HUES6 (cell line): ENCODE results near the gene GPER1.
A peak's percentile ranks its signal among the peaks of the same experiment; 100 is the strongest.

Experiments
- H3K27ac ChIP-seq: 2 replicates; pipeline ENCODE4 v1.7.0; 2013; ENCODE audit warnings: low read depth, mild to moderate bottlenecking, low read length, inconsistent platforms
- H3K27me3 ChIP-seq: 2 replicates; pipeline ENCODE4 v1.6.1; 2013; ENCODE audit warnings: low read length; ENCODE audit not compliant: control insufficient read depth, insufficient read depth
- H3K36me3 ChIP-seq: 2 replicates; pipeline ENCODE4 v1.6.1; 2013; ENCODE audit warnings: low read length; ENCODE audit not compliant: control insufficient read depth, insufficient read depth
- H3K4me1 ChIP-seq: 2 replicates; pipeline ENCODE4 v1.6.1; 2013; ENCODE audit warnings: low read length; ENCODE audit not compliant: control insufficient read depth, insufficient read depth
- H3K4me3 ChIP-seq: 2 replicates; pipeline ENCODE4 v1.5.1; 2013; ENCODE audit warnings: low read depth, low read length
- H3K9ac ChIP-seq: one replicate; pipeline ENCODE4 v1.6.1; 2013; ENCODE audit warnings: mild to moderate bottlenecking, low read length
- H3K9me3 ChIP-seq: 2 replicates; pipeline ENCODE4 v1.6.1; 2013; ENCODE audit warnings: low read depth, low read length; ENCODE audit not compliant: control insufficient read depth, insufficient read depth

The GPER1 gene

DNA sequence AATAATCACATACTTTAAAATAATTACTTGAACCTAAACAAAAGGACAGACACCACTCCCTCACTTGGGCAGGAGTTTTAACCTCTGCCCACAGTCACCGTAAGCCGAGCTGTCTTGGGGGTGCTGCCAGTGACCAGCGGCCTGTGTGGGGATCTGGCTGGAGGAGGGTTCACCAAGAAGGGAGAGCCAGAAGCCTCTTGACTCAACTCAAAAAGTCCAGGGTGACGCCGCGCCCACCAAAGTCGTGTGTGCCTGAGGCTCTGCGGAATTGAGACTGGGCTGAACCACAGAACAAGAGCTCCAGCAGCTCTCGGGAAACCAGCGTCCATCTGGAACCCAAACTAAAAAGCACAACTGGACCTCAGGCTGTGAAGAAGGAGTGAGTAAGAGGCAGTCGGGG is 36.3 kb downstream of the GPER1 start:
- Histone ChIP-seq H3K27ac (no peak overlapping the region), H3K9ac (no peak overlapping the region), H3K4me3 (no peak overlapping the region), H3K4me1 (peaks cover 18% of the 10 kb centered on the region), H3K27me3 (no peaks in the 10 kb centered on the region), H3K36me3 (peaks cover 18% of the 10 kb centered on the region), H3K9me3 (no peaks in the 10 kb centered on the region)

DNA sequence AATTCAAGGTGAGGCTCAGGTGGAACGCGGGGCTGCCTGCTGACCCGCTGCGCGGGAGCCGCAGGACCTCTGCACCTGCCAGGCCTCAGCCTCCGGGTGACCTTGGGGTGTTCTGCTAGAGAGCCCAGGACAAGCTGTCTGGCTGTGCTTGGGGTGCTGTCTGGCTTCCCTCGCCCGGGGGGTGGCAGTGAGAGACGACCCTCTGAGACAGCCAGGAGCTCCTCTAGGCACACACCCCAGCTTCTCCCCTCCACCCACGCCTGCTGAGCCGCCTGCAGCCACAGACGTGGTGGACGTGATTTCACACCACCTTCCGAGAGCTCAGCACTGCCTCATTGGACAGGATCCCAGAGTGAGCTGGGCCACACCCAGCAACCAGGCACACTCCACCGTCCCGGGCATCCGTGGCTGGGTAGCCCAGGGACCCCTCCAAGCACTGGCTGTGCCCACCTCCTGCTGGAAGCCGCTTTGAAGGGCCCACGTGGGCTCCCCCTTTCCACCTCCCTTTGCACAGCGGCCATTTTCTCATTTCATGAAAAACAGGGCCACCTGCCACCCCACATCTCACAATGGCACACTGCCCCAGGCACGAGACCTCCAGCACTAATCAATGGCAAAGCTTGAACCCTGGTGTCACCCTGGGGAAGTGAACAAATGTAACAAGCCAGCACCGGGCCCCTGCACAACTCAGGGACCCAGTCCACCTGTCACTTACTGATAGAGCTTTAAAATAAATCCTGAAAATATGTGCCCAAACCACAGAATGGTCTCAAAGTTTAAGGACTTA is 37.1 kb downstream of the GPER1 start:
- Histone ChIP-seq H3K27ac (no peak overlapping the region), H3K27me3 (no peaks in the 10 kb centered on the region), H3K9ac (no peak overlapping the region)

DNA sequence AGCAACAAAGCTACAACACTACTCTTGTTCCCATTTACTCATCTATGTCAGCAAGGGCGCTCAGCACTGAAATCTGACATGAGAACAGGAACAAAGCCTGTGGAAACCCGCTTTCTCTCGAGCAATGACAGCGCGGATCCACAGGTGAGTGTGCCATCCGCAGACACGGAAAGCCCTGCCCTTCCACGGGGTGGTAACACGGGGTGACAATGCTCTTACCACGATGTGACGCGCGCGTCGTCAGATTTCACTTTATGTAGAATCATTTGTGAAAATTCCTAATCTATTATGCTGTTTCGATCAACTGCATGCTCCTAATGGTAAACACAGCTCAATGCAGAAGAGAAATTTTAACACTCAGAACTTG is 37.7 kb downstream of the GPER1 start:
- peaks cover 24% of the 10 kb centered on the region for H3K36me3 ChIP-seq
- peaks cover 18% of the 10 kb centered on the region for H3K4me1 ChIP-seq
- no peak overlapping the region for H3K4me3 ChIP-seq
- H3K9ac ChIP-seq = no peak overlapping the region
- H3K27ac ChIP-seq = no peak overlapping the region
- H3K9me3 ChIP-seq = no peaks in the 10 kb centered on the region
- H3K27me3 ChIP-seq = no peaks in the 10 kb centered on the region

More for the DNA sequence above, 37.1 kb downstream of the GPER1 start:
- Histone ChIP-seq H3K4me1 (peaks cover 18% of the 10 kb centered on the region), H3K36me3 (peaks cover 23% of the 10 kb centered on the region), H3K4me3 (no peak overlapping the region), H3K9me3 (no peaks in the 10 kb centered on the region)

DNA sequence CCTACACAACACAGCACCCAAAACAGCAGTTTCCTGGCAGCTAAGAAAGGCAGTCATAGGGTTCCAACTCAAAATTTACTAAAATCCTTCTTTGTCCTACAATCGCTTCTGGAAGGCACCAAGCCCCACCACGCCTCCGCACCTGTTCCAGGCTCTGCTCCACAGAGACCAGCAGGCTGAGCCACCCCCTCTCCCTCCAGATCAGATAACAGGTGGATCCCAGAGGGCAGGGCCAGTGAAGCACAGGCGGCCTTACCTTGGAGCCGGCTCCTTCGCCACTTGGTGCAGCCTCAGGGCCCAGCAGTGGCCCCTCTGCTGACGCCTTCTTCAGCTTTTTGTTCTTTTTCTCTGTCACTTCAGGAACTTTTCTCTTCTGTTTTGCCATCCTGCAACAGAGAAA is 39.1 kb downstream of the GPER1 start:
- H3K4me1 ChIP-seq = peaks cover 18% of the 10 kb centered on the region
- H3K9me3 ChIP-seq = no peaks in the 10 kb centered on the region
- no peak overlapping the region for H3K4me3 ChIP-seq
- no peak overlapping the region for H3K27ac ChIP-seq
- H3K27me3 ChIP-seq = no peaks in the 10 kb centered on the region
- peaks cover 24% of the 10 kb centered on the region for H3K36me3 ChIP-seq
- no peak overlapping the region for H3K9ac ChIP-seq

DNA sequence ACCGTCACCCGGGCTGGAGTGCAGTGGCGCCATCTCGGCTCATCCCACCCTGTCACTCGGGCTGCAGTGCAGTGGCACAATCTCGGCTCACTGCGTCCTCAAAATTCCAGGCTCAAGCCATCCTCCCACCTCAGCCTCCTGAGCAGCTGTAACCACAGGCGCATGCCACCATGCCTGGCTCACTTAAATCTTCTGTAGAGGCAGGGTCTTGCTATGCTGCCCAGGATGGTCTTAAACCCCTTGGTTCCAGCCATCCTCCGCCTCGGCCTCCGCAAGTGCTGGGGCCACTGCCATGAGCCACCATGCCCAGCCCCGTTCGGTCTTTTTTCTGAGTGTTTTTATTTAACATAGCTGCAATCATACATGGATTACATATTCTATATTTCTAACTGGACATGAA is 41.5 kb downstream of the GPER1 start:
- Histone ChIP-seq H3K4me1 (no peaks in the 10 kb centered on the region), H3K4me3 (no peak overlapping the region), H3K9me3 (no peaks in the 10 kb centered on the region), H3K36me3 (peaks cover 26% of the 10 kb centered on the region), H3K27me3 (no peaks in the 10 kb centered on the region), H3K27ac (no peak overlapping the region), H3K9ac (no peak overlapping the region)

DNA sequence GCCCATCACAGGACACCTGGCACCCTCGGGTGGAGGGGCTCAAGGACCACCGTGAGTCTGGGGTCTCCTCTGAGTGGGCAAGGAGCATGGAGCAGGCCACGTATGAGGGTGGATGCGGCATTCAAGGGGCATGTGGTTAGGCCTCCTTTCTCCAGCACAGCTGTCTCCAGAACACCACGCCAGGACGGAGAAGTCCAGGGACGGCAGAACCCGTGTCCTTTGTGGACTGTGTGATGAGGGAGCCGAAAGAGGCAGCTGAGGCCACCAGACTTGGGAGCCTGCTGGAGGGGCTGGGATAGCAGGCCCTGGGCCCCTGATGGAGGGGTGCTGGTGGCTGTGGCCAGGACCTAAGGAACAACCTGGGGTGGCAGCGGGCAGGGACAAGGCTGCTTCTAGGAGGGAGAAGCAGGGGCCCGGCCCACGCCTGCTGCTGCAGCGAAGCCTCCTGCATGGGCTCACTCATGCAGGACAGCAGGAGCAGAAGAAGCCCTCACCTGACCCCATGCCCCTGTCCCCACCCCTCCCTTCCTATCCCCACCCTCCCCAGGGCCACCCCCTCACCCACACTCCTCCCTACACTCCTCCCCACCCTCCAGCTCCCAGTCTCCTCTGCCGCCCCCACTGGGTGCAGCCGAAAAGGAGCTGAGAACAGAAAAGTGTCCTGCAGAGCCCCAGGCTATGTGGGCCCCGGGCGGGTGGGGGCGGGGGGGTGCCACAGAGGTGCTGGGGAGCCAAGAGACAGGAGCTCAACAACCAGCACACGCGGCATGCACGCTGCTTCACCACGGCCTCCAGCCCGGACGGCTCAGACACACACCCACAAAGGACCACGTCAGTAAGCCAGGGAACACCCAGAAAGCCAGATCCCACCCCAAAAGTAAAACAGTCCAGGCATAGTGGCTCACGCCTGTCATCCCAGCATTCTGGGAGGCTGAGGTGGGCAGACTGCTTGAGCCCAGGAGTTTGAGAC is 42.4 kb downstream of the GPER1 start:
- H3K9ac ChIP-seq = no peak overlapping the region
- H3K27me3 ChIP-seq = no peaks in the 10 kb centered on the region
- H3K4me1 ChIP-seq = no peaks in the 10 kb centered on the region
- no peaks in the 10 kb centered on the region for H3K9me3 ChIP-seq
- H3K4me3 ChIP-seq = no peak overlapping the region
- peaks cover 19% of the 10 kb centered on the region for H3K36me3 ChIP-seq
- no peak overlapping the region for H3K27ac ChIP-seq

DNA sequence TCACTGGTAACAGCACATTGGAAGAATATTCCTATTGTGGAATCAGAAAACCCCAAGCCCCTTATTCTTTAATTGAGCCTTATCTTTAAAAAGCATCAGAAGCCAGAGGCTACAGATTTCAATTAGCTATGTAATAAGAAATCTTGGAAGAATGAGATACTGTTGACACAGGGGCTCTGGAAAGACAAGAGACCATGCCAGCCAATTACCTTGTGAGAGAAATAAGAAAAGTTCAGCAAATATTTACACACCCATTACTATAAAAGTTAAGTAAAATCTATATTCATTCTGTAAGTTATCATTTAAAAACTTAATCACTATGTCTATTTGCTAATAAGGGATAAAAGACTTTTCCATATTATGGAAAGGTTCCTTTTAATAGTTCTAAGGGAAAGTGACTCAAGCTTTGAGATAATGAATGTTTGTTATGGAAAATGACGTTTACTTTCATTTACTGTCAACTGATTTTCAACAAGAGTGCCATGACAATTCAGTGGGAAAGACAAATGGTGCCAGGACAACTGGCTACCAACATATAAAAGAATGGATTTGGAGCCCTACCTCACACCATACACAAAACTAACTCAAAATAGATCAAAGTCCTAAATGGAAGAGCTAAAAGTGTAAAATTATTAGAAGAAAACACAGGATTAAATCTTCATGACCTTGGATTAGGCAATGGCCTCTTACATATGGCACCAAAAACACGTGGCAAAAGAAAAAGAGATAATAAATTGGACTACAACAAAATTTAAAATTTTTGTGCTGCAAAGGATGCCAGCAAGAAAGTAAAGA is 43.8 kb downstream of the GPER1 start:
- Histone ChIP-seq H3K9me3 (no peaks in the 10 kb centered on the region), H3K27me3 (no peaks in the 10 kb centered on the region), H3K27ac (no peak overlapping the region), H3K36me3 (peaks cover 11% of the 10 kb centered on the region), H3K9ac (no peak overlapping the region), H3K4me3 (no peak overlapping the region), H3K4me1 (peaks cover 2% of the 10 kb centered on the region; the same call in 1 of the 2 replicates)

DNA sequence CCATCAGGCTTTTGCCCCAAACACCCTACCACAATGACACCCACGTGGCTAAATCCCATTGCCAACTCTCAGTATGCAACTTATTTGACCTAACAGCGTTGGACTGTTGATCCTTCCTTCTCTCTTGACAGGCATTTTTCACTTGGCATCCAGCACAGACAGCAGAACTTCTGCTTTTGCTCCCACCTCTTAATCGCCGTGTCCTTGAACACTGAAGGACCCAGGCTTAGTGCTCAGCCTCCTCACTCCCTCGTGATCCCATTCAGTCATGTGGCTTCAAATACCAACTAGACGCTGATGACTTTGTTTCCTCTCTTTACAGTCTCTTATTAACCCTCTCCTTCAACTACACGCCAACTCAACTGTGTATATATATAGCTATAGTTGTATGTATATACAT is 47.0 kb downstream of the GPER1 start:
- Histone ChIP-seq H3K4me3 (no peak overlapping the region), H3K9me3 (no peaks in the 10 kb centered on the region), H3K36me3 (peaks cover 4% of the 10 kb centered on the region), H3K4me1 (peaks cover 9% of the 10 kb centered on the region), H3K27me3 (no peaks in the 10 kb centered on the region), H3K27ac (no peak overlapping the region), H3K9ac (no peak overlapping the region)

DNA sequence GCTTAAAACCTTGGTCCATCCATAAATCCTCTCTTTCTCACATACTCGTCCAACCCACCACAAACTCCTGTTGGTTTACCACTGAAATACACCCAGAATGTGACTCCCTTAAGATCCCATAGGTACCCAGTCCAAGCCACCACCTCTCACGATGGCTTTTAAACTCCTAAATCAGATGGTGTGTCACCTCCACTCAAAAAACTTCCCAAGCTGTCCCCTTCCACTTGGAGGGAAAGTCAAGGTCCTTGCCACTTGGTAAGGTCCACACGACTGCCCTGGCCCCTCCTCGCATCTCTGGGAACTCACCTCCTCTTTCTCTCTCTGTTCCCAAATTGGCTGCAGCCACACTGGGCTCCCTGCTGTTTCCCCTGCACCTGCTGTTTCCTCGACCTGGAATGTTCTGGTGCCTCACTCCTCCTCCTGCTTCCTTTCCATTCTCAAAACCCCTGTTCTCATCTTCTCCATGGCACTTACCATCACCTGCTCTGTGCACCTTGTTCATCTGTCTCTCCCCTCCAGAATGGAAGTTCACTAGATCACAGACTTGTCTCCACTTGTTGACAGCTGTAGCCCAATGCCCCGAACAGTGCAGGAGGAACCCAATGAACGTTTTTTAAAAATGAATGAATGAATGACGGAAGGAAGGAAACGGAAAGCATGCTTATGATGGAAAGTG is 49.1 kb downstream of the GPER1 start:
- Histone ChIP-seq H3K27me3 (no peaks in the 10 kb centered on the region), H3K4me3 (peak overlapping the region; percentile 88), H3K4me1 (peaks cover 9% of the 10 kb centered on the region), H3K27ac (no peak overlapping the region), H3K9ac (no peak overlapping the region), H3K9me3 (no peaks in the 10 kb centered on the region), H3K36me3 (0 out of 2 replicates have a peak, but pooled peaks cover 2% of the 10 kb centered on the region)

DNA sequence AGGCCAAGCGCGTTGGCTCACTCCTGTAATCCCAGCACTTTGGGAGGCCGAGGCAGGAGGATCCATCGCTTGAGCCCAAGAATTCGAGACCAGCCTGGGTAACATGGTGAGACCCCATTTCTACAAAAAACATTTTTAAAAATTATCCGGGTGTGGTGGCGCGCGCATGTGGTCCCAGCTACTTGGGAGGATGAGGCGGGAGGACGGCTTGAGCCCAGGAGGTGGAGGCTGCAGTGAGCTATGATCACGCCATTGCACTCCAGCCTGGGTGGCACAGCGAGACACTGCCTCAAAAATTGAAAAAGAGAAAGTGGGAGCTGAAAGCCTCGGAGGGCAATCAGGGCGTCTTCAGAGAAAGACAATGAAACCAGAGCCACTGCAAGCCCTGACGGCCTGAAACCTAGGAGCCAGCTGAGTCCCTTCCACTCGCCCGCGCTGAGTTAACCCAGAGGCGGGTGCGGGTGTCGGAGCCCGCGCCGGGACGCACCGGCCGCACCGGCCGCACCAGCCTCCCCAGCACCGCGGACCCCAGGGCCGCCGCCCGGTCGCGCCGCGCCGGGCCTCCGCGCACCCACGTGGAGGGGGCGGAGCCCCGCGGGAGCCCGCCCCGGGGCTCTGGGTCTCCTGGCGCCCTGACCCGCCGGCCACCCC is 49.7 kb downstream of the GPER1 start:
- peak overlapping the region; percentile 88 for H3K4me3 ChIP-seq
- 0 out of 2 replicates have a peak, but pooled peaks cover 2% of the 10 kb centered on the region for H3K36me3 ChIP-seq
- H3K27me3 ChIP-seq = no peaks in the 10 kb centered on the region
- H3K4me1 ChIP-seq = peaks cover 9% of the 10 kb centered on the region
- peak overlapping the region; percentile 78 for H3K9ac ChIP-seq
- H3K9me3 ChIP-seq = no peaks in the 10 kb centered on the region
- no peak overlapping the region for H3K27ac ChIP-seq
